Activated CD4-positive, alpha-beta memory T cell treated with anti-CD3 and anti-CD28 coated beads, Interleukin-2, amount 10 ng/mL, durations not matched to agents 7 days and 5 days (primary cell): ENCODE results near the gene OR10G7. TPM values are rescaled to one million over a fixed set of nuclear protein-coding genes. Genes with fewer than 3 reads are reported as not detected.
A peak's percentile ranks its signal among the peaks of the same experiment; 100 is the strongest.
"Not testable (repeated sequence)": the region's sequence is repeated elsewhere in the genome, so short reads cannot be mapped to it uniquely, and the experiment has no call there.

Experiments
- CTCF ChIA-PET: fragments of 350-600 bp; sonication (Branson Sonifier 250); formaldehyde crosslinking; loops from one replicate; lab custom pipeline; 2021; ENCODE audit warnings: antibody characterized with exemption, inconsistent platforms; lab: Charles Lee
- POLR2A ChIA-PET: fragments of 350-600 bp; sonication (Branson Sonifier 250); formaldehyde crosslinking; loops from one replicate; lab custom pipeline; 2021; ENCODE audit warnings: antibody characterized with exemption; lab: Charles Lee
- DNase-seq: peaks from one replicate; pipeline ENCODE4 v3.0.0-alpha.2; 2020
- H3K27ac Mint-ChIP-seq: one replicate; pipeline ENCODE4 v1.8.0; 2021; ENCODE audit warnings: mild to moderate bottlenecking, mixed read lengths
- H3K27me3 Mint-ChIP-seq: one replicate; pipeline ENCODE4 v1.8.0; 2021; ENCODE audit warnings: mixed read lengths
- H3K36me3 Mint-ChIP-seq: one replicate; pipeline ENCODE4 v1.8.0; 2021; ENCODE audit warnings: low read depth, mixed read lengths
- H3K4me1 Mint-ChIP-seq: one replicate; pipeline ENCODE4 v1.8.0; 2021; ENCODE audit warnings: mixed read lengths
- H3K4me3 Mint-ChIP-seq: one replicate; pipeline ENCODE4 v1.8.0; 2021; ENCODE audit warnings: mild to moderate bottlenecking, mixed read lengths
- H3K9me3 Mint-ChIP-seq: one replicate; pipeline ENCODE4 v1.8.0; 2021; ENCODE audit warnings: mixed read lengths
- total RNA-seq, 2 experiments: library from RNA; stranded (reverse); gene quantifications; one replicate each; pipeline ENCODE4 v1.2.3, GENCODE V29; 2021

Gene OR10G7
- total RNA-seq, 2 experiments from 2014 or later, result not detected

- no peak for DNase-seq
- POLR2A ChIA-PET, result no interaction called here
- Mint-ChIP-seq H3K9me3 (no peaks in the 10 kb centered on the region), H3K36me3 (no peaks in the 10 kb centered on the region), H3K27me3 (peaks cover 19% of the 10 kb centered on the region), H3K4me1 (peaks cover 15% of the 10 kb centered on the region), H3K27ac (no peak overlapping the region), H3K4me3 (no peak overlapping the region)
- CTCF ChIA-PET, result interaction anchor here (0.8 to 5.1 kb wide), 9 partner anchors 9 to 329 kb away, joined by 3 to 84 read pairs (median 5); partner anchors contain the start of gene VWA5A
Measured at GRCh38 chr11:124072147-124072546, 31.0 kb upstream of the OR10G7 start.

- no peak for DNase-seq
- CTCF ChIA-PET, result interaction anchor here (0.8 to 5.1 kb wide), 14 partner anchors 9 to 514 kb away, joined by 3 to 84 read pairs (median 6); partner anchors contain the start of gene VWA5A
- H3K9me3 Mint-ChIP-seq, result no peaks in the 10 kb centered on the region
- no peak overlapping the region for H3K27ac Mint-ChIP-seq
- POLR2A ChIA-PET, result no interaction called here
- H3K4me3 Mint-ChIP-seq, result no peak overlapping the region
- H3K4me1 Mint-ChIP-seq, result peaks cover 13% of the 10 kb centered on the region
- peaks cover 16% of the 10 kb centered on the region for H3K27me3 Mint-ChIP-seq
- no peaks in the 10 kb centered on the region for H3K36me3 Mint-ChIP-seq
Measured at GRCh38 chr11:124071623-124071948, 30.5 kb upstream of the OR10G7 start.

GRCh38 chr11:124070915-124071622, 29.9 kb upstream of the OR10G7 start:
- Mint-ChIP-seq H3K9me3 (no peaks in the 10 kb centered on the region), H3K27me3 (peaks cover 14% of the 10 kb centered on the region), H3K27ac (no peak overlapping the region), H3K4me1 (peaks cover 8% of the 10 kb centered on the region), H3K36me3 (no peaks in the 10 kb centered on the region), H3K4me3 (no peak overlapping the region)
- CTCF ChIA-PET, result interaction anchor here (0.8 to 5.1 kb wide), 15 partner anchors 8 to 515 kb away, joined by 3 to 84 read pairs (median 5); partner anchors contain the start of gene VWA5A
- peak; percentile 73 for DNase-seq
- POLR2A ChIA-PET, result no interaction called here

GRCh38 chr11:124069429-124070401, 28.6 kb upstream of the OR10G7 start:
- H3K4me3 Mint-ChIP-seq, result no peak overlapping the region
- peaks cover 8% of the 10 kb centered on the region for H3K4me1 Mint-ChIP-seq
- H3K27ac Mint-ChIP-seq, result no peak overlapping the region
- no peaks in the 10 kb centered on the region for H3K36me3 Mint-ChIP-seq
- no peaks in the 10 kb centered on the region for H3K9me3 Mint-ChIP-seq
- peak; percentile 43 for DNase-seq
- POLR2A ChIA-PET, result interaction anchor here (1.4 kb wide), 1 partner anchor 134 kb away, joined by 3 read pairs; no protein-coding TSS in a partner anchor
- peaks cover 17% of the 10 kb centered on the region for H3K27me3 Mint-ChIP-seq
- CTCF ChIA-PET, result interaction anchor here (0.6 to 5.1 kb wide), 16 partner anchors 8 to 516 kb away, joined by 3 to 84 read pairs (median 4); no protein-coding TSS in a partner anchor

DNA sequence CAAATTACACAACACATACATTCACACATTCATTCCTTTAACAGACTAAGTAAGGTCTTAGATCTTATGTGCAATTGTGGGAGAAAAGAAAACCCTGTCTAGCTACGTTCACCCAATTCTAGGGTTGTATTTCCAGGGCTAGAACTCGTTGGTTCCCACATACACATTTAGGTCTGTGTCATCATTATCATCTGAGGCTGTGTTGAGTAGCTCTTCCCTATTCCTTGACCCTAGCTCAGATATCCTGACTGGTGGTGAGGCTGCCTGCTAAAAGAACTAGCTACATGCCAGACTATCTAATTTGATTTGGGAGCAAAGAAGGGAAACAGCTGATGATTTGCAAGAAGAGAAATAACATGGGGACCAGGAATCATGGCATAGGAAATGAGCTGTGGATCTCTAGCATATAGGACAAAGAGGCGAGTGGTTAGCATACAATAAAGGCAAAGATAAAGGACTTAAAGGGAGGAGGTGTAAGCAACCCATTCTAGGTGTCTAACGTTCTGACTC, 27.5 kb upstream of the OR10G7 start:
- no peak overlapping the region for H3K27ac Mint-ChIP-seq
- no peak overlapping the region for H3K4me3 Mint-ChIP-seq
- H3K4me1 Mint-ChIP-seq, result peaks cover 8% of the 10 kb centered on the region
- POLR2A ChIA-PET, result no interaction called here
- CTCF ChIA-PET, result interaction anchor here (1.2 to 5.1 kb wide), 7 partner anchors 9 to 169 kb away, joined by 3 to 84 read pairs (median 4); no protein-coding TSS in a partner anchor
- H3K27me3 Mint-ChIP-seq, result peaks cover 15% of the 10 kb centered on the region
- DNase-seq, result no peak
- H3K9me3 Mint-ChIP-seq, result no peaks in the 10 kb centered on the region
- H3K36me3 Mint-ChIP-seq, result no peaks in the 10 kb centered on the region

DNA sequence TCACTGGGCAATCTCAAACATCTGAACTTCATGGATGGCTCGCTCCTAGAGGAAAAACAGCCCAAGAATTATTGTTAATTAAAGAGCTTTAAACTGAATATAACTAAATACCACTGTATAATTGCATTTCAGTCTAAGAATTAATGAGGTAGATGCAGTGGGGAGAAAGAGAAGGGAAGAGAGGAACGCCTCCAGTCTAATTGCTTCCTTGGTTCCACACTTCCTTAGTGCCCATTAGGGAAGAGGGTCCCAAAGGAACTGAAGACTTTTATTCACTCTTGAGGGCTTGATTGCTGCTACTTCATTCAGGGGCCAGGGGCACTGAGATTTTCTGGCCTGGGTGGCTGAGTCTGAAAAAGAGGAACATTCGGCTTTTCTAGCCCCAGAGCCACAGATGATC, 11.8 kb upstream of the OR10G7 start:
- Mint-ChIP-seq H3K4me1 (peaks cover 2% of the 10 kb centered on the region), H3K9me3 (no peaks in the 10 kb centered on the region), H3K36me3 (no peaks in the 10 kb centered on the region), H3K27me3 (no peaks in the 10 kb centered on the region), H3K4me3 (no peak overlapping the region), H3K27ac (no peak overlapping the region)
- DNase-seq, result no peak
- POLR2A ChIA-PET, result no interaction called here
- CTCF ChIA-PET, result no interaction called here

GRCh38 chr11:124050748-124051147, 9.6 kb upstream of the OR10G7 start:
- Mint-ChIP-seq H3K4me1 (peaks cover 2% of the 10 kb centered on the region), H3K4me3 (no peak overlapping the region), H3K27ac (no peak overlapping the region), H3K27me3 (no peaks in the 10 kb centered on the region), H3K36me3 (no peaks in the 10 kb centered on the region), H3K9me3 (no peaks in the 10 kb centered on the region)
- POLR2A ChIA-PET, result no interaction called here
- CTCF ChIA-PET, result no interaction called here
- DNase-seq, result no peak

GRCh38 chr11:124043420-124043819, 2.3 kb upstream of the OR10G7 start:
- no peak overlapping the region for H3K4me3 Mint-ChIP-seq
- H3K4me1 Mint-ChIP-seq, result no peaks in the 10 kb centered on the region
- no peak overlapping the region for H3K27ac Mint-ChIP-seq
- ChIA-PET CTCF (no interaction called here), POLR2A (no interaction called here)
- no peak for DNase-seq
- no peaks in the 10 kb centered on the region for H3K9me3 Mint-ChIP-seq
- H3K36me3 Mint-ChIP-seq, result no peaks in the 10 kb centered on the region
- no peaks in the 10 kb centered on the region for H3K27me3 Mint-ChIP-seq

DNA sequence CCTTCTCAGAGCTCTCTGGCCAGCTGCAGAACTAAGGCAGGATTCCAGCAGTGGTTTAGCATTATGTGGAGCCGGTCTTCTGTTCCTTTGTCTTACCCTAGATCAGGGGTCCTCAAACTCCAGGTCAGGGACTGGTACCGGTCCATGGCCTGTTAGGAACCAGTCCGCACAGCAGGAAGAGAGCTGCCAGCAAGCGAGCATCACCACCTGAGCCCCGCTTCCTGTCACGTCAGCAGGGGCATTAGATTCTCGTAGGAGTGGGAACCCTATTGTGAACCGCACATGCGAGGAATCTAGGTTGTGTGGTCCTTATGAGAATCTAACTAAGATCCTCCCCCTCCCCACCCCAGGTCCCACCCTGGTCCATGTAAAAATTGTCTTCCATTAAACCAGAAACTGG, 1.6 kb downstream of the OR10G7 start:
- CTCF ChIA-PET, result no interaction called here
- H3K27me3 Mint-ChIP-seq, result no peaks in the 10 kb centered on the region

GRCh38 chr11:124036666-124037065, 4.5 kb downstream of the OR10G7 start:
- DNase-seq, result no peak
- no peaks in the 10 kb centered on the region for H3K4me1 Mint-ChIP-seq
- no peaks in the 10 kb centered on the region for H3K27me3 Mint-ChIP-seq
- POLR2A ChIA-PET, result no interaction called here
- H3K27ac Mint-ChIP-seq, result no peak overlapping the region
- no peaks in the 10 kb centered on the region for H3K9me3 Mint-ChIP-seq
- CTCF ChIA-PET, result no interaction called here
- no peak overlapping the region for H3K4me3 Mint-ChIP-seq
- no peaks in the 10 kb centered on the region for H3K36me3 Mint-ChIP-seq

More for the DNA sequence above, 1.6 kb downstream of the OR10G7 start:
- POLR2A ChIA-PET, result no interaction called here
- Mint-ChIP-seq H3K4me1 (no peaks in the 10 kb centered on the region), H3K4me3 (no peak overlapping the region), H3K9me3 (no peaks in the 10 kb centered on the region), H3K27ac (no peak overlapping the region), H3K36me3 (no peaks in the 10 kb centered on the region)
- DNase-seq, result no peak

- no peak for DNase-seq
- Mint-ChIP-seq H3K27ac (no peak within 1 kb of the TSS), H3K4me3 (no peak within 1 kb of the TSS), H3K9me3 (no peaks in the 10 kb centered on the region), H3K36me3 (no peaks in the 10 kb centered on the region), H3K27me3 (no peaks in the 10 kb centered on the region), H3K4me1 (no peaks in the 10 kb centered on the region)
- ChIA-PET CTCF (no interaction called here), POLR2A (no interaction called here)
Measured at GRCh38 chr11:124026498-124026897, 14.6 kb downstream of the OR10G7 start, which contains the start of gene OR10G8. TSS of gene OR10G8 (plus strand) at chr11:124026798. CDS start at chr11:124029623, 2,825 bp downstream.

GRCh38 chr11:124015837-124016236, 25.3 kb downstream of the OR10G7 start:
- POLR2A ChIA-PET, H3K4me3 Mint-ChIP-seq, H3K27me3 Mint-ChIP-seq, H3K9me3 Mint-ChIP-seq, CTCF ChIA-PET, DNase-seq, H3K27ac Mint-ChIP-seq, H3K4me1 Mint-ChIP-seq, H3K36me3 Mint-ChIP-seq: not testable (repeated sequence)

GRCh38 chr11:124012697-124013096, 28.4 kb downstream of the OR10G7 start, which contains the start of gene OR10G4:
TSS of gene OR10G4 (plus strand) at chr11:124012997. CDS start at chr11:124015575, 2,578 bp downstream.
- H3K27ac Mint-ChIP-seq, result no peak within 1 kb of the TSS
- DNase-seq, result no peak
- H3K36me3 Mint-ChIP-seq, result no peaks in the 10 kb centered on the region
- no peaks in the 10 kb centered on the region for H3K27me3 Mint-ChIP-seq
- ChIA-PET POLR2A (no interaction called here), CTCF (no interaction called here)
- no peaks in the 10 kb centered on the region for H3K4me1 Mint-ChIP-seq
- no peaks in the 10 kb centered on the region for H3K9me3 Mint-ChIP-seq
- no peak within 1 kb of the TSS for H3K4me3 Mint-ChIP-seq
